NCI-H524 treated with DMSO at 0.1 percent for 48 hours (cell line): Measurements from ENCODE around the gene HSPA5.

Experiments used
- DNase-seq: peaks from one replicate; lab custom pipeline; 2025; lab: John Stamatoyannopoulos, UW

The HSPA5 gene

GRCh38 chr9:125189361-125190289 lies 51.5 kb downstream of the HSPA5 start, which contains the start of gene PPP6C:
TSS of gene PPP6C (minus strand) at chr9:125189803. CDS start at chr9:125189718, 85 bp downstream.
- DNase-seq, result peak; percentile 88

- no peak for DNase-seq
These were observed 52.2 kb downstream of the HSPA5 start for GRCh38 chr9:125189011-125189360.
